Measurements from ENCODE around the gene RGS3. TPM values are rescaled to one million over a fixed set of nuclear protein-coding genes. Genes with fewer than 3 reads are reported as not detected.

Gene RGS3
- total RNA-seq, 2 donors from 2014 or later: 170 to 202 TPM

- no peak for TF ChIP-seq CTCF (IDR thresholded peaks at IDR 0.05)
- H3K4me3 ChIP-seq: peak overlapping the region; percentile 58
- ATAC-seq (ENCODE audit: insufficient number of reproducible peaks, low FRiP score, low read depth): peak; percentile 57
- no peaks in the 10 kb centered on the region for H3K27me3 ChIP-seq (replicated peaks; ENCODE audit: insufficient read depth)
- peaks cover 19% of the 10 kb centered on the region for H3K36me3 ChIP-seq
- peak; percentile 79 for DNase-seq (ENCODE audit: low spot score)
- no peaks in the 10 kb centered on the region for H3K9me3 ChIP-seq
- H3K4me1 ChIP-seq (ENCODE audit: control insufficient read depth in 1 of 2, low read depth in 2 of 2): peaks cover 59 to 84% of the 10 kb centered on the region in 2 donors
- peak overlapping the region; percentile 86 to 92 for H3K27ac ChIP-seq
Measured at GRCh38 chr9:113580041-113580953, 116.8 kb downstream of the RGS3 start.

- TF ChIP-seq CTCF (IDR thresholded peaks at IDR 0.05): no peak
- Histone ChIP-seq H3K9me3 (no peaks in the 10 kb centered on the region), H3K27me3 (replicated peaks; ENCODE audit: insufficient read depth) (no peaks in the 10 kb centered on the region), H3K27ac (peak overlapping the region; percentile 86 to 92), H3K36me3 (peaks cover 21% of the 10 kb centered on the region), H3K4me1 (ENCODE audit: control insufficient read depth in 1 of 2, low read depth in 2 of 2) (peaks cover 63 to 89% of the 10 kb centered on the region in 2 donors), H3K4me3 (peak overlapping the region; percentile 58)
- ATAC-seq (ENCODE audit: insufficient number of reproducible peaks, low FRiP score, low read depth) (no peak), DNase-seq (ENCODE audit: low spot score) (no peak)
Measured at GRCh38 chr9:113580954-113581311, 117.4 kb downstream of the RGS3 start.

- Histone ChIP-seq H3K9me3 (no peaks in the 10 kb centered on the region), H3K4me3 (peak overlapping the region; percentile 58), H3K4me1 (ENCODE audit: control insufficient read depth in 1 of 2, low read depth in 2 of 2) (peaks cover 64 to 99% of the 10 kb centered on the region in 2 donors), H3K27me3 (replicated peaks; ENCODE audit: insufficient read depth) (no peaks in the 10 kb centered on the region), H3K36me3 (peaks cover 21% of the 10 kb centered on the region), H3K27ac (peak overlapping the region; percentile 86 to 92)
- DNase-seq (ENCODE audit: low spot score) (no peak), ATAC-seq (ENCODE audit: insufficient number of reproducible peaks, low FRiP score, low read depth) (peak; percentile 28)
- TF ChIP-seq CTCF (IDR thresholded peaks at IDR 0.05): no peak
Measured at GRCh38 chr9:113581865-113582697, 118.6 kb downstream of the RGS3 start.

GRCh38 chr9:113582698-113583200 lies 119.2 kb downstream of the RGS3 start:
- Histone ChIP-seq H3K4me3 (peak overlapping the region; percentile 58), H3K4me1 (ENCODE audit: control insufficient read depth in 1 of 2, low read depth in 2 of 2) (peaks cover 63 to 99% of the 10 kb centered on the region in 2 donors), H3K36me3 (peaks cover 21% of the 10 kb centered on the region), H3K27ac (peak overlapping the region; percentile 86 to 92), H3K9me3 (no peaks in the 10 kb centered on the region), H3K27me3 (replicated peaks; ENCODE audit: insufficient read depth) (no peaks in the 10 kb centered on the region)
- DNase-seq (ENCODE audit: low spot score) (no peak), ATAC-seq (ENCODE audit: insufficient number of reproducible peaks, low FRiP score, low read depth) (no peak)
- no peak for TF ChIP-seq CTCF (IDR thresholded peaks at IDR 0.05)

Data from thoracic aorta (tissue), 2 donors.